Neural crest cell (in vitro differentiated cells): ENCODE measurements around the gene WDFY4. TPM values are rescaled to one million over a fixed set of nuclear protein-coding genes. Genes with fewer than 3 reads are reported as not detected.

Source experiments
- DNase-seq: peaks from one replicate; pipeline ENCODE4 v3.0.0; 2021; ENCODE audit warnings: low read depth, mixed read lengths, low spot score
- H3K27ac Mint-ChIP-seq: one replicate; pipeline ENCODE4 v1.8.0; 2021; ENCODE audit warnings: mild to moderate bottlenecking, mixed read lengths; ENCODE audit not compliant: unreplicated experiment
- H3K27me3 Mint-ChIP-seq: 2 replicates; pipeline ENCODE4 v1.8.0; 2021; ENCODE audit warnings: low read depth, mild to moderate bottlenecking, mixed read lengths
- H3K36me3 Mint-ChIP-seq: 2 replicates; pipeline ENCODE4 v1.8.0; 2021; ENCODE audit warnings: low read depth, mild to moderate bottlenecking, mixed read lengths
- H3K4me1 Mint-ChIP-seq: 2 replicates; pipeline ENCODE4 v1.8.0; 2021; ENCODE audit warnings: mixed read lengths
- H3K4me3 Mint-ChIP-seq: one replicate; pipeline ENCODE4 v1.8.0; 2021; ENCODE audit warnings: mild to moderate bottlenecking, mixed read lengths
- H3K9me3 Mint-ChIP-seq: 2 replicates; pipeline ENCODE4 v1.8.0; 2021; ENCODE audit warnings: mixed read lengths
- total RNA-seq: library from RNA; stranded (reverse); gene quantifications from 2 replicates; pipeline ENCODE4 v1.2.1, GENCODE V29; 2021
- TF ChIP-seq, protein P1 (sequence below): fragments of 200-600 bp; sonication (generic); conservative IDR thresholded peaks from 2 replicates; pipeline ENCODE4 v1.5.0; 2021; ENCODE audit warnings: antibody characterized with exemption, mild to moderate bottlenecking

WDFY4 gene
- total RNA-seq, 1 donor from 2014 or later: not detected

DNA sequence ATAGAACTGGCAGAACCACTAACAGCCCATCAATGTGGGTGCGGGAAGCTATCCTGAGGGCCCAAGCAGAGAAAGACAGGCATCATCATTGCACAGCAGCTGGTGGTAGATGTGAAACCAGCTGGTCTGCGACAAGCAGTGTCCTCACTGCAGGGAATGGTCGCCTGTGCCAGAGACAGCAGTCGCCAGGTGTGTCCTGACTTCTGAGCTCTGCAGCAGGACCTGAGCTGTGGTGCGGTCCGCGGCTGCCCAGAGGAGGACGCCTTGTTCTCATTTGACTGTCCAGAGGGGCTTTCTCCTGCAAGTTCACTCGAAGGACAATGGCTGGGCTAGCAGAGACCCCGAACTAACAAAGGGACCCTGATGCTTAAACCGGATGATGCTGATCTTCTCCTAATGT lies 157.6 kb downstream of the WDFY4 start:
- Mint-ChIP-seq H3K27ac (no peak overlapping the region), H3K27me3 (no peaks in the 10 kb centered on the region), H3K4me1 (peaks cover 9% of the 10 kb centered on the region), H3K36me3 (no peaks in the 10 kb centered on the region), H3K4me3 (no peak overlapping the region), H3K9me3 (no peaks in the 10 kb centered on the region)
- TF ChIP-seq, protein P1, sequence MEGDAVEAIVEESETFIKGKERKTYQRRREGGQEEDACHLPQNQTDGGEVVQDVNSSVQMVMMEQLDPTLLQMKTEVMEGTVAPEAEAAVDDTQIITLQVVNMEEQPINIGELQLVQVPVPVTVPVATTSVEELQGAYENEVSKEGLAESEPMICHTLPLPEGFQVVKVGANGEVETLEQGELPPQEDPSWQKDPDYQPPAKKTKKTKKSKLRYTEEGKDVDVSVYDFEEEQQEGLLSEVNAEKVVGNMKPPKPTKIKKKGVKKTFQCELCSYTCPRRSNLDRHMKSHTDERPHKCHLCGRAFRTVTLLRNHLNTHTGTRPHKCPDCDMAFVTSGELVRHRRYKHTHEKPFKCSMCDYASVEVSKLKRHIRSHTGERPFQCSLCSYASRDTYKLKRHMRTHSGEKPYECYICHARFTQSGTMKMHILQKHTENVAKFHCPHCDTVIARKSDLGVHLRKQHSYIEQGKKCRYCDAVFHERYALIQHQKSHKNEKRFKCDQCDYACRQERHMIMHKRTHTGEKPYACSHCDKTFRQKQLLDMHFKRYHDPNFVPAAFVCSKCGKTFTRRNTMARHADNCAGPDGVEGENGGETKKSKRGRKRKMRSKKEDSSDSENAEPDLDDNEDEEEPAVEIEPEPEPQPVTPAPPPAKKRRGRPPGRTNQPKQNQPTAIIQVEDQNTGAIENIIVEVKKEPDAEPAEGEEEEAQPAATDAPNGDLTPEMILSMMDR: no peak
- DNase-seq: no peak

DNA sequence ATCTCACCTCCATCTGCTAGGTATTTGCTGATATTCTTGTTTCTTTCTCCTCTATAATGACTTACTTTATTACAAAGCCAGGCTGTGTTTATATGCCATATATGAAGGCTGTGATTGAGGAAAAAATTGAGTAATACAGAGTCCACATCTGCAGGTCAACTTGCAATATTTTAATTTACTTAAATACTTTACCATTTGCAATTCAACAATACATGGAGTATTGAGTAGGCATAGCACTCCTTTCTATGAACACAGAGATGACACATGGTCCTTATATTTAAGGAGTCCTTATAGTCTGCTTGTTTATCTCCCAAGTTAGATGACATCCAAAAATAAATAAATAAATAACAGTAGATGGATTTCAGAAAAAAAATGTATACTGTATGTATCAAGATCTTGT lies 158.5 kb downstream of the WDFY4 start:
- no peak overlapping the region for H3K27ac Mint-ChIP-seq

DNA sequence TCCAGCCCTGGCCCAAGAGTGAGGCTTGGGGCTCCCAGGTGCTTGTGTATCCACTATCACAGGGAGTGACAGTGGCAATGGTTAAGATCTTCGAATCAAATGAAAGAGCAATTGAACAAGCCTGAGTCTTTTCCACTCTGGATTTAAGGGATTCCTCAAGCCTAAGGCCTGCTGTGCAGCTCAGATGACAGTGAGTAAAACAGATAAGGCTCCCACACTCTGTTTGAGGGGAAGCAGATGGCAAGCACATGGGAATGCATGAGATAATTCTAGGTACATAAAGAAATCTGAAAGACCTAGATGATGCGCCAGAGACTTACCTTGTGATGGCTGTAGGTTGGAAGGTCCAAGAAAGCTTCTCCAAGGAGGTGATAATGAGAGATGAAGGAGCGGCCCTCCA lies 159.9 kb downstream of the WDFY4 start:
- H3K4me1 Mint-ChIP-seq: peaks cover 4% of the 10 kb centered on the region
- TF ChIP-seq, protein P1: no peak
- no peak for DNase-seq

More for the DNA sequence above, 158.5 kb downstream of the WDFY4 start:
- Mint-ChIP-seq H3K4me1 (peaks cover 9% of the 10 kb centered on the region), H3K9me3 (no peaks in the 10 kb centered on the region), H3K4me3 (no peak overlapping the region), H3K27me3 (no peaks in the 10 kb centered on the region), H3K36me3 (no peaks in the 10 kb centered on the region)
- DNase-seq: no peak
- TF ChIP-seq, protein P1: no peak

DNA sequence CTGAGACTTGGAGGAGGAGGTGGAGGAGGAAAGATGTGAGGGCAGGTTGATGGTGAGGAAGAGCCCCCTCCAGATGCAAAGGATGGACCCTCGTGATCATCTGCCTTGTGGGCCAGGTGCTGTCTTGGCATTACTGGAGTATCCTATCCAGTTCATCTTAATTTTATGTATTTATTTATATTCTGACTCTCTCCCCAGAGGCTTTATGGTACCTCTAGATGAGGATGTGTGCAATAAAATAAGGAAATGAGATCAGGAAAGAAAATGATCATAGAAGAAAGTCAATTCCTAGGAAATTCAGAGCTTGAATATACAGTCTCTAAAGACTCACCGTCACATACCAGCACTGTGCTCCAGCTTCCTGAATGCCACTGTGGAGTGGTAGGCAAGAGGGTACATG lies 160.8 kb downstream of the WDFY4 start:
- no peaks in the 10 kb centered on the region for H3K36me3 Mint-ChIP-seq
- no peak overlapping the region for H3K27ac Mint-ChIP-seq
- no peaks in the 10 kb centered on the region for H3K9me3 Mint-ChIP-seq
- H3K27me3 Mint-ChIP-seq: no peaks in the 10 kb centered on the region
- DNase-seq: no peak
- H3K4me3 Mint-ChIP-seq: no peak overlapping the region
- H3K4me1 Mint-ChIP-seq: no peaks in the 10 kb centered on the region
- TF ChIP-seq, protein P1: no peak

More for the DNA sequence above, 159.9 kb downstream of the WDFY4 start:
- H3K4me3 Mint-ChIP-seq: no peak overlapping the region
- H3K27ac Mint-ChIP-seq: no peak overlapping the region
- no peaks in the 10 kb centered on the region for H3K36me3 Mint-ChIP-seq
- H3K27me3 Mint-ChIP-seq: no peaks in the 10 kb centered on the region
- H3K9me3 Mint-ChIP-seq: no peaks in the 10 kb centered on the region

DNA sequence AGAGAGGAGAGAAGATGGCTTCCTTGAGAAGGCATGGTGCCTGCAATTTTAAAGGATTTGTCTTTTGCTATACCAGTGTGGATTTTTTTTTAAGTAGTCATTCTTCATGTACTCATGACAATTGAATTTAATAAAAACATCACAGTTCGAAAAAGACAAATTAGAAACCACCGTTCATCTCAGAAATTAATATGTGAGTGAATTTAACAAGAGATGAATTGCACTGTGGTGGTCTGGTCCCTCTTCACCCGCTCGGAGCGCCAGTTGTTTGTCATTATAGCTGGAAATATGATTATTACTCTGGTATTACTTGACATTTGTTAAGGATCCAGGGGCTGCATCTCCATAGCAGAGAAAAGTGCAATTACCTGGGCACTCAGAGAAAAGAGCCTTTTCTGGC lies 163.0 kb downstream of the WDFY4 start:
- no peaks in the 10 kb centered on the region for H3K27me3 Mint-ChIP-seq
- DNase-seq: no peak
- H3K9me3 Mint-ChIP-seq: no peaks in the 10 kb centered on the region
- no peak overlapping the region for H3K4me3 Mint-ChIP-seq
- TF ChIP-seq, protein P1: no peak
- H3K4me1 Mint-ChIP-seq: no peaks in the 10 kb centered on the region
- H3K27ac Mint-ChIP-seq: no peak overlapping the region
- no peaks in the 10 kb centered on the region for H3K36me3 Mint-ChIP-seq

DNA sequence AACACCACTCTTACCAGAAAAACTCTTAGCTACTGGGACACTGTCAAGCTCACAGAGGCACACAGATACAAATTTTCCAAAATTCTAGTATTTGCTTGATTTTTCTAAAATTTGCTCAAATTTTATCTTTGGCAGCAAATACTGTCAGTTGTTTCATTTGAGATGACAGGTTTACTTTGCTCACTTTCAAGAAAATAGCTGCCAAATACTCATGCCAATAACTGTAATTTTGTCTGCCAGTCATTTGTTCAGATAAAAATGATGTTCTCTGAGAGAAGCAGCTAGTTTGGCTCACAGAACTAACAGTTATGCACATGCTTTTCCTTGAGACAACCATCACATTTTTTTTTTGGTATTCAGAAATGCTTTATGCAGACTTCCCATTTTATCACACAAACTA lies 172.2 kb downstream of the WDFY4 start:
- peaks cover 5% of the 10 kb centered on the region for H3K9me3 Mint-ChIP-seq
- DNase-seq: no peak
- TF ChIP-seq, protein P1: no peak

More for the DNA sequence above, 172.2 kb downstream of the WDFY4 start:
- no peak overlapping the region for H3K4me3 Mint-ChIP-seq
- H3K4me1 Mint-ChIP-seq: no peaks in the 10 kb centered on the region
- no peaks in the 10 kb centered on the region for H3K36me3 Mint-ChIP-seq
- H3K27me3 Mint-ChIP-seq: peaks cover 8% of the 10 kb centered on the region
- no peak overlapping the region for H3K27ac Mint-ChIP-seq
